ENCODE data around the gene SMARCC1.

Gene SMARCC1

DNA sequence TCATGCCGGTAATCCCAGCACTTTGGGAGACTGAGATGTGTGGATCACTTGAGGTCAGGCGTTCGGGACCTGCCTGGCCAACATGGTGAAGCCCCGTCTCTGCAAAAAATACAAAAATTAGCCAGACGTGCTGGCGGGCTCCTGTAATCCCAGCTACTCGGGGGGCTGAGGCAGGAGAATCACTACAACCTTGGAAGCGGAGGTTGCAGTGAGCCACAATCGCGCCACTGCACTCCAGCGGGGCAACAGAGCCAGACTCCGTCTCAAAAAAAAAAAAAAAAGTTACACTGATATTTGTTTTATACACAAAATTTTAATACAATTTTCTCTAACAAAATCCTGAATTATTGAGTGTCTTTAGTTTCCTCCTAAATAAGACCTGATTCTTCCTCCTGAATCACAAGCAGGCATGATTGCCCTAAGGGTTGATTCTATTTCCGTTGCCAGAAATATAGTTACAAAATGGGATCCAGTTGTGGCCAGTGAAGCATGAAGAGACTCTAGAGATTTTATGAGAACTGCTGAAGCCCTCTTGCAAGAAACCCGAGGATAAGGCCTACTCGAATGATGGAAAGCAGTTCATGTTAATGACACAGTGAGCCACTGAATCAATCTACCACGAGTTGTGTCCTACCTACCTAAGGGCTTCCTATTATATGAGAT is 9.6 kb upstream of the SMARCC1 start:
- POLR2A ChIA-PET, result no interaction called here
- no peak for DNase-seq (ENCODE audit: low read depth, low spot score)
- CTCF ChIA-PET, result interaction anchor here (3.2 to 9.4 kb wide), 2 partner anchors 269 to 371 kb away, joined by 14 to 196 read pairs; no protein-coding TSS in a partner anchor
- no peak overlapping the region for H3K4me3 ChIP-seq (ENCODE audit: low read depth, low read length)
- TF ChIP-seq, protein P1, sequence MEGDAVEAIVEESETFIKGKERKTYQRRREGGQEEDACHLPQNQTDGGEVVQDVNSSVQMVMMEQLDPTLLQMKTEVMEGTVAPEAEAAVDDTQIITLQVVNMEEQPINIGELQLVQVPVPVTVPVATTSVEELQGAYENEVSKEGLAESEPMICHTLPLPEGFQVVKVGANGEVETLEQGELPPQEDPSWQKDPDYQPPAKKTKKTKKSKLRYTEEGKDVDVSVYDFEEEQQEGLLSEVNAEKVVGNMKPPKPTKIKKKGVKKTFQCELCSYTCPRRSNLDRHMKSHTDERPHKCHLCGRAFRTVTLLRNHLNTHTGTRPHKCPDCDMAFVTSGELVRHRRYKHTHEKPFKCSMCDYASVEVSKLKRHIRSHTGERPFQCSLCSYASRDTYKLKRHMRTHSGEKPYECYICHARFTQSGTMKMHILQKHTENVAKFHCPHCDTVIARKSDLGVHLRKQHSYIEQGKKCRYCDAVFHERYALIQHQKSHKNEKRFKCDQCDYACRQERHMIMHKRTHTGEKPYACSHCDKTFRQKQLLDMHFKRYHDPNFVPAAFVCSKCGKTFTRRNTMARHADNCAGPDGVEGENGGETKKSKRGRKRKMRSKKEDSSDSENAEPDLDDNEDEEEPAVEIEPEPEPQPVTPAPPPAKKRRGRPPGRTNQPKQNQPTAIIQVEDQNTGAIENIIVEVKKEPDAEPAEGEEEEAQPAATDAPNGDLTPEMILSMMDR (IDR thresholded peaks at IDR 0.05; ENCODE audit: insufficient read depth, low read length, missing control alignments), result no peak

DNA sequence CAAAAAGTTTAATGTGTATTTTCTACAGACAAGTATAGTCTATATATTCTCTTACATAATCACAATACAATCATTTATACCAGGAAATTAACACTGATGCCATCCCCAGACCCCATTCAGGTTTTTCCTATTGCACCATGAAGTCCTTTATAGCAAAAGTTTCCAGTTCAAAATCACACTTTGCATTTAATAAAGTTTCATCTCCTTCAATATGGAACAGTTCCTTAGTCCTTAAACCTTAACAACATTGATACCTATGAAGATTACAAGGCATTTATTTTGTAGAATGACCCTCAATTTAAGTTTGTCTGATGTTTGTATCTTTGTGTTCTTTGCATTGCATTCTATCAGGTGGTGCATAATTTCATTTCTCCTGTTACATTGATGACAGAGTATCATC is 2.0 kb upstream of the SMARCC1 start:
- CTCF ChIA-PET, result interaction anchor here (1.3 to 9.4 kb wide), 3 partner anchors 14 to 362 kb away, joined by 4 to 196 read pairs (median 8); no protein-coding TSS in a partner anchor
- POLR2A ChIA-PET, result no interaction called here
- H3K4me3 ChIP-seq (ENCODE audit: low read depth, low read length), result no peak overlapping the region
- DNase-seq (ENCODE audit: low read depth, low spot score), result no peak
- TF ChIP-seq, protein P1 (IDR thresholded peaks at IDR 0.05; ENCODE audit: insufficient read depth, low read length, missing control alignments), result no peak

DNA sequence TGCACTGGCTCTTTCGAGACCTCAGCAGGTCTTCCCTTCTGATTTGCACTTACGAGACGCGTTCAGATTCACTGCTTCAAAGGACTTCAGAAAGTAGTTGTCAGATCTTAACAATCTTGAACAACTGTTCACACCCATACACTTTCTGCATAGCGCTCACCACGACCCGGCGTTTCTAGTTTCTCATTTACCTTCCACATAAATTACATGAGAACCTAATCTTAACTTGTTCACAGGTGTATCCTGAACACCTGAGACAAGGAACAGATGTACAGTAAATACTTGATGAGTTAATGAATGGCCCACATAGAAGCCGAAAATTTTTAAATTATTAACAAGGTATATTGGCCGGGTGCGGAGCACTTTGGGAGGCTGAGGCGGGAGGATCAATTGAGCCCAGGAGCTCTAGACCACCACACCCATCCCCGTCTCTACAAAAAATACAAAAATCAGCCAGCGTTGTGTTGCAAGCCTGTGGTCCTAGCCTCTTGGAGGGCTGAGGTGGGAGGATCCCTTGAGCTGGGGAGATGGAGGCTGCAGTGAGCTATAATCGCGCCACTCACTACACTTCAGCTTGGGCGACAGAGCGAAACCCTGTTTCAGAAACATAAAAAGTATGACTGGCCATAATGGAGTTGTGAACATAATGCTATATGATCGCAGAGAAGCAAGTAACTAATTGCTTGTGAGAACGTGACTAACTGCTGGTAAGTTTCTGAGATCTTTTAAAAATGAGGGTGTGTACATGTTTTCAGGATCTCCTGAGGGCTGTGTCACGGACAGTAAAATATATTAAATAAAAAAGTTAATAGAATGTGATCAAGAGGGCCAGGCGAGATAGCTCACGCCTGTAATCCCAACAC is 984 bp upstream of the SMARCC1 start:
- TF ChIP-seq, protein P1 (IDR thresholded peaks at IDR 0.05; ENCODE audit: insufficient read depth, low read length, missing control alignments), result no peak
- peak overlapping the region; percentile 72 for H3K4me3 ChIP-seq (ENCODE audit: low read depth, low read length)
- no peak for DNase-seq (ENCODE audit: low read depth, low spot score)
- POLR2A ChIA-PET, result no interaction called here
- CTCF ChIA-PET, result interaction anchor here (1.3 to 9.4 kb wide), 2 partner anchors 261 to 361 kb away, joined by 4 to 196 read pairs; no protein-coding TSS in a partner anchor

DNA sequence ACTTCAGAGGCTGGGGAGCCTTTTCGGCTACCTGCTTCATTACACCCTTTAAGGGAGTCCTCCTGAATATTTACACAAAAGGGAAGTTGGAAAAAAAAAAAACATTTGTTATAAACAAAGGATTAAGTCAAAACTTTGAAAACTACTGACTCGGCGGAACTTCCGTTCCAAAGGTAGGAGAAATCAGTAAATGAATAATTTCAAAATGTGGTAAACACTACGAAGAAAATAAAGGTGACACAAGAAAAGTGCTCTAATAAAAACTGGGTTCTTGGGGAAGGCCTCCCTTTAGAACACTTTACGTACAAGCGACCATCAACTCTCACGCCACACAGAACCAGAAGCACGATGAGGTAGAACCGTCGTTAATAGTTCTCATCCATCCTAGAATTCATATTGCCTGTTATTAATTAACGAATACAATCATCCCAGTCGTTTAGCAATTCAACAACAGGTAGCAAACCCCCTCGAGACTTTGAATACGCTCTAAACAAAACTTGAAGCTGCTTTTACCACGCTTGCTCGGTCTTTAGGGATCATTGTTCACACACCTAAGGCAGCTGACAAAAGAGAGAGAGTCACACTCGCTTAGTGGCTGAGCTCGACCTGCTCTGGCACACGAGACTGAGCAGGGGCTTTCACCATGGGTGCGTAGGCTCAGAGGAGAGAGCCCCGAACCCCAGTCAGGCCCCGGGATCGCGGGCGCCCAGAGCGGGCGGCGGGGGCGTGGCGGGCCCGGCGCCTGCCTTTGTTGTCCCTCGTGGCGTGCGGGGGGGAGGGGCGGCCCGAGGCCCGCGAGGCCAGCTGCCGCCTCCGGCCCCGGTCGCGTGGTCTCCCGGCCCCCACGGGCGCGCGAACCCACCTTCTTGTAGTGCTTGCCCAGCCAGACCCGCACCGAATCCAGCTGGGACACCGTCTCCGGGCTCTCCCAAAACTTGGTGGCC is 680 bp downstream of the SMARCC1 start:
- H3K4me3 ChIP-seq (ENCODE audit: low read depth, low read length), result peak overlapping the region; percentile 91
- CTCF ChIA-PET, result interaction anchor here (0.7 to 1.5 kb wide), 4 partner anchors 8 to 267 kb away, joined by 3 to 5 read pairs (median 3); partner anchors contain the start of gene ELP6
- POLR2A ChIA-PET, result no interaction called here
- DNase-seq (ENCODE audit: low read depth, low spot score), result no peak
- TF ChIP-seq, protein P1 (IDR thresholded peaks at IDR 0.05; ENCODE audit: insufficient read depth, low read length, missing control alignments), result no peak

DNA sequence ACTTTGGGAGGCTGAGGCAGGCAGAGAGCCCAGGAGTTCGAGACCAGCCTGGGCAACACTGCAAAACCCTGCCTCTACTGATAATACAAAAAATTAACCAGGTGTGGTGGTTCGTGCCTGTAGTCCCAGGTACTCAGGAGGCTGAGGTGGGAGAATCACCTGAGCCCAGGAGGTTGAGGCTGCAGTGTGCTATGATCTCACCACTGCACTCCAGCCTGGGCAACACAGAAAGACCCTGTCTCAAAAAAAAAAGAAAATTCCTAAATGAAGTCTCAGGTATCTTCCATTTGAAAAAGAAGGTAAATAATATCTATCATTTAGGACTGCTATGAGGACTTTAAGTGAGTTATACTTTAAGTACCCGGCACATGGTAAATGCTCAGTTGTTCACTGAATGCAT is 2.9 kb downstream of the SMARCC1 start:
- H3K4me3 ChIP-seq (ENCODE audit: low read depth, low read length), result no peak overlapping the region
- POLR2A ChIA-PET, result no interaction called here
- CTCF ChIA-PET, result interaction anchor here (1.3 kb wide), 1 partner anchor 256 kb away, joined by 8 read pairs; no protein-coding TSS in a partner anchor
- no peak for DNase-seq (ENCODE audit: low read depth, low spot score)
- TF ChIP-seq, protein P1 (IDR thresholded peaks at IDR 0.05; ENCODE audit: insufficient read depth, low read length, missing control alignments), result no peak

Measured in AG04449 (cell line).